Measurements from ENCODE around the gene SLC27A5.
A peak's percentile ranks its signal among the peaks of the same experiment; 100 is the strongest.
"Not testable (repeated sequence)": the region's sequence is repeated elsewhere in the genome, so short reads cannot be mapped to it uniquely, and the experiment has no call there.

SLC27A5 gene

DNA sequence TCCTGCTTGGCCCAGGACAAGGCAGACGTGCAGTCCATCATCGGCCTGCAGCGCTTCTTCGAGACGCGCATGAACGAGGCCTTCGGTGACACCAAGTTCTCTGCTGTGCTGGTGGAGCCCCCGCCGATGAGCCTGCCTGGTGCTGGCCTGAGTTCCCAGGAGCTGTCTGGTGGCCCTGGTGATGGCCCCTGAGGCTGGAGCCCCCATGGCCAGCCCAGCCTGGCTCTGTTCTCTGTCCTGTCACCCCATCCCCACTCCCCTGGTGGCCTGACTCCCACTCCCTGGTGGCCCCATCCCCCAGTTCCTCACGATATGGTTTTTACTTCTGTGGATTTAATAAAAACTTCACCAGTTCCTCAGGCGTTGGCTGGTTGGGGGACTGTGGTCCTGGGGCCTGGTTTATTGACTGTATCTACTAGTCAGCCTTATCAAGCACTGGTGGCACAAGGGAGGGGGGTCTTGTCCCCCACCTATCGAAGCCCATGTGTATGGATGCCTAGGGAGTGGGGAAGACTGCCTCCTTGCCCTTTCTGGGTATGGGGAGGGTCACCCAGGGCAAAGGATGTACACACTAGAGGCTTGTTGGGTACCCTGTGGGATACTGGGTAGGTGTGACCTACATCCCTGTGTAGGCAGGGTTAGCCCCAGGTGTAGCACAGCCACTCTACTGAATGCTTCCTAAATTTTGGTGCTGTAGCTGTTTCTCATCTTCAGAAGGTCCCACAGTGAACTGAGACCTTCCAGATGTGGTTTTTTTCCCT, 38.8 kb upstream of the SLC27A5 start:
- no peak for DNase-seq

DNA sequence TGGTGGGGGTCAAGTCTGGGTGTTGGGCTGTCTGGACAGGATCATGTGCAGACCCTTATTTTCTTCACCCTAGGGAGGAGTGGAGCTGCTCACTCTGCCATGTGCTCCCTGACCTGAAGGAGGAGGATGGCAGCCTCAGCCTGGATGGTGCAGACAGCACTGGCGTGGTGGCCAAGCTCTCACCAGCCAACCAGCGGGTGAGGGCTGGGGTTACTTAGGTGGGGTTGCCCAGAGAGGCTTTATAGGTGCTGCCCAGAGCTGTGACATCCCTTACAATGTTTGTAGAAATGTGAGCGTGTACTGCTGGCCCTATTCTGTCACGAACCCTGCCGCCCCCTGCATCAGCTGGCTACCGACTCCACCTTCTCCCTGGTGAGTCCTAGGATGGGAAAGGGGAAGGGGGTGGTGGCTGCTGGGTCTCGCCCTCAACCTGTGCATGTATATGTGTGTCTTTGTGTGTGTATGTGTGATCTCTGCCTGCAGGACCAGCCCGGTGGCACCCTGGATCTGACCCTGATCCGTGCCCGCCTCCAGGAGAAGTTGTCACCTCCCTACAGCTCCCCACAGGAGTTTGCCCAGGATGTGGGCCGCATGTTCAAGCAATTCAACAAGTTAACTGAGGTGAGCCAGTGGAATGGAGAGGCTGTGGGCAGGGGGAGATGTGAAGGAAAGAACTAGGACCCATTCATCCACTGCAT, 38.0 kb upstream of the SLC27A5 start:
- no peak for DNase-seq

- no peak for DNase-seq
Observed at GRCh38 chr19:58548859-58549663, 37.3 kb upstream of the SLC27A5 start.

DNA sequence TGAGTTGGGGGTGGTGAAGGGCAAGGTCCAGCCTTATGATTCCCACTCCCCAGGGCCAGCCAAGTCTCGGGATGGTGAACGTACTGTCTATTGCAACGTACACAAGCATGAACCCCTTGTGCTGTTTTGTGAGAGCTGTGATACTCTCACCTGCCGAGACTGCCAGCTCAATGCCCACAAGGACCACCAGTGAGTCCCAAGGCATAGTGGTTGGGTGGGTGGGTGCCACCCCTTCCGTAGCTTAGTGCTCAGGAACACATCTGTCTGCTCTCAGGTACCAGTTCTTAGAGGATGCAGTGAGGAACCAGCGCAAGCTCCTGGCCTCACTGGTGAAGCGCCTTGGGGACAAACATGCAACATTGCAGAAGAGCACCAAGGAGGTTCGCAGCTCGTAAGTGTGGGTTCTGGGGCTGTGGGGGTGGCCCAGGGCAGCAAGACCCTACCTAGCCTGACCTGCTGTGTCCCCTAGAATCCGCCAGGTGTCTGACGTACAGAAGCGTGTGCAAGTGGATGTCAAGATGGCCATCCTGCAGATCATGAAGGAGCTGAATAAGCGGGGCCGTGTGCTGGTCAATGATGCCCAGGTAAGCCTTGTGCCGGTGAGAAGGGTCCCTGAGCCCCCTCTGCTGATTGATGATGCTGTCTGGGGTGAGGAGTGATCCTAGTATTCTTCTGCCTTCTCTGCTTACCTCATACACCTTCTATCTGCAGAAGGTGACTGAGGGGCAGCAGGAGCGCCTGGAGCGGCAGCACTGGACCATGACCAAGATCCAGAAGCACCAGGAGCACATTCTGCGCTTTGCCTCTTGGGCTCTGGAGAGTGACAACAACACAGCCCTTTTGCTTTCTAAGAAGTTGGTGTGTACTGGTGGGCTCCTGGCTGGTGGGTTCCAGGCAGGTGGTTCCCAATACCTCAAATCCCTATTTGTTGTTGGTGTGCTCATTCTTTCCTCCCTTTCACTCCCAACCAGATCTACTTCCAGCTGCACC, 35.8 kb upstream of the SLC27A5 start:
- DNase-seq, result no peak

DNA sequence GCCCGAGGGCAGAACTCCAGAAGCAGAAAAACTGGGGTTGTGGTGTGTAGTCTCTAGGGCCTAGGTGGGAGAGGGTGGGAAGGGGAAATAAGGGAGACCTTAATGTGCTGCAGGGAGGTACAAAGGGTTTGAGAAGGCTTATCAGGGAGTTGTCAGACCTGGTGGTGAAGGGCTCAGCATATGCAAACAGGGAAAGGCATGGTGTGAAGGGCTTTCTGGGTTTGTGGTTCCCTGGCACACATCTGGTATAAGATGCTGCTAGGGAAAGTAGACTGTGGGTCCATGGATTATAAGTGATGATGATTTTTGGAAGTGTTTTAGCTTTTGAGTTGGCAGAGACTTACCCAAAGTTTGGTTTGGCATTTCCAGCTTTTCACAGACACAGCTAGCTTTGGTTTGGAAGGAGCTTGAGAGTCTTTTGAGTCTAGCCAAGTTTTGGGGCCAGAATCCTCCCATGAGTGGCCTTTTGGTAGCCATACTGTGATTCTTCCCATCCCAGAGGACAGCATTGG, 34.3 kb upstream of the SLC27A5 start:
- no peak for DNase-seq

GRCh38 chr19:58545286-58546018, 33.7 kb upstream of the SLC27A5 start:
- DNase-seq, result no peak

- peak; percentile 80 for DNase-seq
Observed at GRCh38 chr19:58544591-58545285, 32.9 kb upstream of the SLC27A5 start.

DNA sequence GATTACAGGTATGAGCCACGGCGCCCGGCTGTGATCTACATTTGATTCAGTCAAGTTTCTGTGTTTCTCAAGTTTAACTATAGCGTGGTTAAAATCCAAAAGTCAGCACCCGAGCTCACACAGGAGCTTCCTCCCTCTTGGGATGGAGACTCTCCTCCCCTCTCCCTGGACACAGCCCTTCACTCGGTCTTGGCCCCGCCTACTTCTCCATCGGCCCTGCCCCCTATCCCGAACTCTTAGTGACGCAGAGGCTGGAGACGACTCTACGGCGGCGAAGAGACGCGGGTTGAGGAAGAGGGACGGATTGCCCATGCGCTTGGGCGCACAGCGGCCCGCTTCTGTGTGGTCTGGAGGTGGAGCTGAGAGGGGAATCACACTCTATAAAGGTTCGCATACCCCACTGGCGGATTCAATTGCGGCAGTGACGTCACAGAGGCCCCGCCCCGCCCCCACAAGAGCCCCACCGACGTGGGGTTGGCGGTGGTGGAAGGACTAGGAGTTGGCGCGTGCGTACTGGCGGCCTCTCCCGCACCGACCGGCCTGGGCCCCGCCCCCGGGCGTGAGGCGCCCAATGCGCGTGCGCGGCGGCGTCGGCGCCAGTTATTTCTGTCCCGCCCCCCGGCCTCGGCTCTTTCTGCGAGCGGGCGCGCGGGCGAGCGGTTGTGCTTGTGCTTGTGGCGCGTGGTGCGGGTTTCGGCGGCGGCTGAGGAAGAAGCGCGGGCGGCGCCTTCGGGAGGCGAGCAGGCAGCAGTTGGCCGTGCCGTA, 32.2 kb upstream of the SLC27A5 start, which contains the start of gene TRIM28:
Gene TRIM28 (plus strand): TSS at position 239 of the 765 bp plus-strand sequence. CDS start 694 bp downstream, outside the sequence.
- peak; percentile 100 for DNase-seq

- not testable (repeated sequence) for DNase-seq
Observed at GRCh38 chr19:58542641-58543372, 31.0 kb upstream of the SLC27A5 start.

GRCh38 chr19:58539169-58539559, 27.4 kb upstream of the SLC27A5 start:
- not testable (repeated sequence) for DNase-seq

GRCh38 chr19:58538257-58539168, 26.7 kb upstream of the SLC27A5 start:
- DNase-seq, result no peak

GRCh38 chr19:58536852-58537798, 25.3 kb upstream of the SLC27A5 start:
- no peak for DNase-seq

GRCh38 chr19:58535857-58536256, 24.1 kb upstream of the SLC27A5 start:
- no peak for DNase-seq

DNA sequence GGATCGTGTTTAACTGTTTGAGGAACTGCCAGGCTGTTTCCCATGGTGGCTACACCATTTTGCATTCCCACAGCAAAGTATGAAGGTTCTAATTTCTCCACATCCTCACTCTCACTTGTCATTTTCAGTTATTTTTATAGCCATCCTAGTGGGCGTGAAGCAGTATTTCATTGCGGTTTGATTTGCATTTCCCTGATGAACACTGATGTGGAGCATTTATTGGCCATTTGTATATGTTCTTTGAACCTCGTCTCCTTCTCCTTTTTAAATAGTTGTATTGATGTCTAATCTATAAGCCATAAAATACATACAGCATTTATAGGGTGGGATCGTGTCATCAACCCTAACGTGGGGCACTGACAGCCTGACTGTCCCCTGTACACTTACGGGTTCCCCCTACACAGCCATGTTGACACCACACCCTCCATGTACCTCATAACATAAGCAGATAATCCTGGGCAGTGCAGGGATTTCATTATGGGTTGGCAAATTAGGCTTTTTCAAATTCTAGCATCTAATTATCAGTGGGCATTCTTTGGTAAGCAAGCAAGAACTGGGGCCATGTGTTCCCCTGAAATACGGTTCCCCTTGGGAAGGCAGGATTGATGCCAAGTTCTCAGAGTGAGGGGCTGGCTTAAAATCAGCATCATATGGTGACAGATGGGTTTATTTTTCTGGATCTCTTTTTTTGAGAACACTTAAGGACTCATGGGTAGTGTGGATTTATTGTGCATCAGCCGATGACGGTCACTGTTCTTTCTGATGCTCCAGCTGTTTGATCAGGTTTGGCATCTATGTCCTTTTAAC, 19.4 kb upstream of the SLC27A5 start:
- DNase-seq, result no peak

DNA sequence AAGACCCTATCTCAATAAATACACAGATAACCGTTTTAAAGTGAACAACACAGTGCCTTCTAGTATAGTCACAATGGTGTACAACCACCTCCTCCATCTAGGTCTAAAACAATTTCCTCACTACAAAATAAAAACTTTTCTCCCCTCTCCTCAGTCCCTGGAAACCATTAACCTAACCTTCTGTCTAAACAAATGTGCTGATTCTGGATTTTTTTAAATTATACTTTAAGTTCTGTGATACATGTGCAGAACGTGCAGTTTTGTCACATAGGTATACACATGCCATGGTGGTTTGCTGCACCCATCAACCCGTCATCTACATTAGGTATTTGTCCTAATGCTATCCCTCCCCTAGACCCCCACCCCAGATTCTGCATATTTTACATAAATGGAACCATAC, 17.6 kb upstream of the SLC27A5 start:
- no peak for DNase-seq

DNA sequence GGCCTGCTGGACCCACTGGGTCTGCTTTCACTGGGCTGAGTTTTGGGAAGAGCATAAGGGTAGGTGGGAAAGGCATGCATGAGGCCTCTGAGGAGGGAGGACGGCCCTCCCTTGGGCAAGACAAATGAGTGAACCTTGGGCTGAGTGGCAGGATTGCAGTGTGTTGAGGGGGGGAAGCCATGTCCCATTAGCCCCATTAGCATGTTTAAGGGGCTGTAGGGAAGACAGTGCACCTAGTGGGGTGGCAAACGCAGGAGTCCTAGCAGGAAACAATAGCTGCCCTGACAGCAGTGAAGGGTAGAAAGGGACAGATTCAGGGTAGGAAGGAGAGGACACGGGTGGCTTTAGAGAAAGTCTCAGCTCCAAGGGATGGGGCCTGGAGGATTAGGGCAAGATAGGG, 10.9 kb upstream of the SLC27A5 start:
- DNase-seq, result no peak

All from activated CD4-positive, alpha-beta T cell treated with anti-CD3 and anti-CD28 coated beads, Interleukin-10, Interleukin-2, amounts not matched to agents 100 ng/mL and 50 ng/mL, durations not matched to agents 16 hours and 8 hours (primary cell).